ENCODE measurements around the gene IFI30.
A peak's percentile ranks its signal among the peaks of the same experiment; 100 is the strongest.
"Not testable (repeated sequence)": the region's sequence is repeated elsewhere in the genome, so short reads cannot be mapped to it uniquely, and the experiment has no call there.

The IFI30 gene

DNA sequence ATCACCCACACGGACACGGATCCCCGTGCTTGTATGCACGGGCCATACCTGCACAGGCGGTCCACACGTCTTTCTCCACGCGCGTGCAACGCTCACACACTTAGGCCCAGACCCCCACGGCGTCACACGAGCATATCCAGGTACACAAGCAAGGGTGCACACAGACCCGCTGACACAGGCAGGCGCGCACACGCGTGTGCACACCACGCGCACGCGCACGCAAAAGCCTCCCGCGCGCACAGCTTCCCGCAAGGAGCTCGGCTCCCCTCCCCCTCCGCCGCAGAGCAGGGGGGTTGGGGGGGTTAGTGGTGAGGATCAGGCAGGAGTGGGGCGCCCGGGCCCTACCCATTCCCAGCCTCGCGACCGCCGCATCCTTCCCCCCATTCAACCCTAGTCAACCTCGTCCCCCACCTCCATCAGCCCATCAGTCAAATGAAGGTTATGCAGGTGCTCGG, 29.8 kb downstream of the IFI30 start:
- DNase-seq: peak in 1 of 2 donors; percentile 51

DNA sequence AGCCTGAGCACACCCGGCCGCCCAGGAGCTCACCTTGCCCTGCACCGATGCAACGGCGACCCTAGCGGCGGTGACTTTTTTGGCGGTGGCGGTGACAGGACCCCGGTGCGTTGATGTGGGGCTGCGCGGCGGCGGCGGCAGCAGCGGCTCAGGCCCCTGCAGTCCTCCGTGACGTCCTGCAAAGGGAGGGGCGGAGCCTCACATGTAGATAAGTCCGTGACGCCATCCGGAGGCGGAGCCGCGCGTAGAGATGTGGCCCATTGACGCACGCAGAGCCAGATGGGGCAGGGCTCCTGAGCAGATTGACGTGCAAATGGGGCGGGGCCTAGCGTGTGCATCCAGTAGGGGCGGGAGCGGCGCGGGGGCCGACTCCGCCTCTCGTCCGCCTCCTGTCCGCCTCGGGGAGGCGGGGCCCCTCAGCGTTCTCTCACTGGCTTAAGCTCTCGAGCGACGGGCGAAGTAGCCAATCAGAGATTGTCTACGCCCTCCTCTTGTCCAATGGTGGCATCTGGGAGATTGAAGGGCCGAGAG, 30.3 kb downstream of the IFI30 start, which contains the start of gene RAB3A:
TSS of gene RAB3A (minus strand) at position 180 of the 531 bp plus-strand sequence. CDS start 1,302 bp downstream, outside the sequence.
- DNase-seq: peak; percentile 99 to 100

DNA sequence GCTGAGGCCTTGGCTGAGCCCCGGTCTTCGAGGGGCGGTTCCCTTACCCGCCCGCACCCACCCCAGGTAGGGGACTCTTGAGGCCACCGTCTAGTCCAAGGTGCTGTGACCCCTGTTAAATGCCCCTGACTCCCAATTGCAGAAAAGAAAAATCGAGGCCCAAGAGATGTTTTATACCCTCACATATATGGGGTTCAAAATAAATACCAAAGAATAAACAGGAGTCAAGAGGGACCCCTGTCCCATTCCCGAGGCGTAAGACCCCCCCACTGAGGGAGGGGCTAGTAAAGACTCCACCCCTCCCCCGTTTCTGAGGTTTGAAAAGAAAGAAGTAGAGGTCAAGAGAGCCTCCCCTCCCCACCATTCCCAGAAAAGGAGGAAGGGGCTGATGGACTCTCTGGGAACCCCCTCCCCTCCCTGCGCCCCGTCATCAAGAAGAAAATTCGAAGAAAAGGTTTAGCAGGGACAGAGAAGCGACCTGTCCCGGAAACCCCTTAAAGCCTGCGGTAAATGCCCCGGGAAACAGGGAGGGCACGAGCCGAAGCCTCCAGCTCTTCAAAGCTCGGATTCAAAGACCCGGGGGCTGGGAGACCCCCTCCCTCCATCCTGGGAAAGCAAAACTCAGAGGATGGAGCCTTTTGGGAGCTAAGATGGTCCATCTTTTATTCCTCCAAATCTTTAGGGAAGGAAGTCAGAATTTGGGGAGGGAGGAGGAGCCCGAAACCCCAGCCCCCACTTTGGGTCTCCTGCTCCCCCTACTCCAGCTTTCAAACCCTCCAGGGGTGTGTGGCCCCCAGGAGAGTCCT, 31.0 kb downstream of the IFI30 start:
- DNase-seq: no peak

DNA sequence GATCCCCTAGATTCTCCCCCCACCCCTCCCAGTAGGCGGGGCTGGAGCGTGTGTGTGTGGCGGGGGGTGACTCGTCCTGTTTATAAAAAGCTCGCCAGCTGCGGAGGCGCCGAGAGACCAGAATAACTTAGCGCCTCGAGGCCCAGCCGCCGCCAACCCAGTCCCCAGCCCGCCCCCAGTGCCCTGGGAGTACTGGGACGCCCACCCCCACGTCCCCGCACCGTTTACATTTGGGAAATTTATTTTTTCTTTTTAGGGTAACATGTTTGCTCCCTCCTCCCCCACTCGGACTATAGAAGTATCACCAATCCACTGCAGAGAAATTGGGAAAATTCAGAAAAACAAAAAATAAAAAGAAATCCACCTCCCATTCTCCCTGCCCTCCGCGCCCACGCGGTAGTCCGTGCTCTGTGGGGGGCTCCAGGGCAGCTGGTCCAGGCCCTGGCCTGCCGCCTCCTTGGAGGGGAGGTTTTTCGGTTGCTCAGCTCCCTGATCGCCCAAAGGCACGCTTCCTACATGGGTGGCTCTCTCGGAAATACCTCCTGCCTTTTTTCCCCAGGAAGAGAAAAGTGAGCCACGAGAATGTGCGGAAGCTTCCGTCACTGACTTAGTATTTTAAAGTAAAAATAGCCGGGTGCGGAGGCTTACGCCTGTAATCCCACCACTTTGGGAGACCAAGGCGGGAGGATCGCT, 31.7 kb downstream of the IFI30 start:
- peak; percentile 61 to 76 for DNase-seq

DNA sequence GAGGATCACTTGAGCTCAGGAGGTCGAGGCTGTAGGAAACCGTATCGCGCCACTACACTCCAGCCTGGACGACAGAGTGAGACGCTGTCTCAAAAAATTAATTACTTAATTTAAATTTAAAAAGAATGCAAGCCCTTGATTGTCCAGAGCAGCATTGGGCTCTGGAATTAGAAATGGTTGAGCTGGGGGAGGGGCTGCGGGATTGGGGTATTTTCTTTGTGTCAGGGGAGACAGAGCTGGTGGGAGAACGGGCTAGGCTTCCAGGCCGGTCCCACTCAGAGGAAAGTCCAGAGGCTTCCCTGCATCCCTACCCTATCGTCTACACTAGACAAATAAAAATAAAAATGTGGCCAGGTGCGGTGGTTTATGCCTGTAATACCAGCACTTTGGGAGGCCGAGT, 32.4 kb downstream of the IFI30 start:
- DNase-seq: no peak

DNA sequence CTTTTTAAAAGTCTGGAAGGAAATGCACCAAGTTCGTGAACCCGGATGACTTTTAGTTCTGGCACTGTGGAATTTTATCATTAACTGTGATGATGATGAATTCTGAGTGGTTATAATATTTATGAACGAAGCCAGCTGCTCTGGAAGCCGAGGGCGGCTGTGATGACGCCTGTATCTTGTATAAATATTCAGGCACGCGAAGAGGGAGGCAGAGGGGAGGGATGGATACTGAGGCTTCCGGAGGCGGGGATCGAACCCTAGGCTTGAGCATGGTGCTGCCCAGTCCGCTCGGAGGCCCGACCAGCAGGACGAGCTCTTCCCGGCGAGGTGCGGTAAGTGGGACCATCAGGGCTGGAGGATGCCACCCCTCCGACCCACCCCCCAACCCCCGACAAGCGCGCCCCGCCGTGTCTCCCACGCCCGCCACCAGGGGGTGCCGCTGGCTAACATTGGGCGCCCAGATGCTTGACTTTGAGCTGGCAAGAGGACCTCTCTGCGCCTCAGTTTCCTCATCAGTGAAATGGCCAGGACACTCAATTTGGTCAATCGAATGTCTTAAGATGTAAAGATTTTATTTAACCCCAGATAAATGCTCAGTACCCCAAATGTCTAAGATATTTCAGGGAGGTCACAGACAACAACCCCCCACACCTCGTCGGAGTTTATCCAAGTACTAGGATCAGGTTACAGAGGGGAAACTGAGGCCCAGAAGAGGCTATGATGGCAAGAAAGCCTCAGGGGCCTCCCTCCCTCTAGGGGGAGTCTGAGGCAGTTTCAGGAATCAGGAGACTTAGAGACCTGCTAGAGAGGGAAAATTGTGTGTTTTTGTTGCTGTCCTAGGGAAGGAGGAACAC, 34.7 kb downstream of the IFI30 start:
- DNase-seq: peak; percentile 43 to 56

DNA sequence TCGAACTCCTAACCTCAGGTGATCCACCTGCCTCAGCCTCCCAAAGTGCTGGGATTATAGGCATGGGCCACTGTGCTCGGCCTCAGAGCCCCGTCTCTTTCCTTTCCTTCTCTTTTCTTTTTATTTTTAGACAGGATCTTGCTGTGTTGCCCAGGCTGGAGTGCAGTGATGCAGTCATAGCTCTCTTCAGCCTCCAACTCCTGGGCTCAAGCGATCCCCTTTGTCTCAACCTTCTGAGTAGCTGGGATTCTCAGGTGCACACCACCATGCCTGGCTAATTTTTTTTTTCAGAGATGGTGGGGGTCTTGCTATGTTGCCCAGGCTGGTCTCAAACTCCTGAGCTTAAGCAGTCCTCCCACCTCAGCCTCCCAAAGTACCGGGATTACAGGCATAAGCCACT, 36.3 kb downstream of the IFI30 start:
- DNase-seq: not testable (repeated sequence)

DNA sequence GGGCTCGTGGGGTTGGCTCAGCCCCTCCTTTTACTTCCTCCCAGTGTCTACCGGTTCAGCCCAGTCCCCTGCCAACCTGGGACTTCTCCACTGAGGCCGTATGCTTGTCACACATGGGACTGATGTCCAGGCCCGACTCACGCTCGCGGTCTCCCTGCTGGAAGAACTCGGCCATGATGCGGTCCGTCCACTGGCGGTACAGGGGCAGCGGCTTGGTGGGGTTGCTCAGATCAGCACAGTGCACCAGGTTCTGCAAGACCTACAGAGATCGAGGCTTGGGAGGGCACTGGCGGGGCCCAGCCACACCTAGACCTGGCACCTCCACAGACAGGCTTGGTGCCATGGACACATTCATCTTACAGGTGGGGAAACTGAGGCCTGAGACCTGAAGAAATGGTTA, 38.1 kb downstream of the IFI30 start:
- DNase-seq: no peak

DNA sequence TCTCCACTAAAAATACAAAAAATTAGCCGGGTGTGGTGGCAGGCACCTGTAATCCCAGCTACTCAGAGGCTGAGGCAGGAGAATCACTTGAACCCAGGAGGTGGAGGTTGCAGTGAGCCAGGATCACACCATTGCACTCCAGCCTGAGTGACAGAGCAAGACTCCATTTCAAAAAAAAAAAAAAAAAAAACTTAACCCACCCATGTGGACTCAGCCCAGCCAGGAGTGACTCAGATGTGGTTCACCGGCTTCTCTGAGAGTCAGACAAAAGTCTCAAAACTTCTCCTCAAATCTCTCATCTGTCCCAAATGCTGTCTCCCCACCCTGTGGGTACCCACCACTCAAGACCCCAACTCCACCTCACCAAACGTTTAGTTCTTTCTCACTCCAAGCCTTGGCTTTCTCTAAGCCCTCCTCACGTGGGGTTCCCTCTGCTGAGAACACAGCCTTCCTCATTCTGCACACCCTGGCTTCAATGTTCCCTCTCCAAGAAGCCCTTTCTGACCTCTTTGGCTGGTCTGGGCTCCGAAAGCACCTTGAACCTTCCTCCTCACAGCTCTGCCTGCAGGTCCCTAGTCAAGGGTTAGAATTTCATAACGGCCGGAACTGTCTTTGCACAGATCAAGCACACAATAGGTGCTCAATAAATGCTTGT, 41.3 kb downstream of the IFI30 start:
- DNase-seq: no peak

DNA sequence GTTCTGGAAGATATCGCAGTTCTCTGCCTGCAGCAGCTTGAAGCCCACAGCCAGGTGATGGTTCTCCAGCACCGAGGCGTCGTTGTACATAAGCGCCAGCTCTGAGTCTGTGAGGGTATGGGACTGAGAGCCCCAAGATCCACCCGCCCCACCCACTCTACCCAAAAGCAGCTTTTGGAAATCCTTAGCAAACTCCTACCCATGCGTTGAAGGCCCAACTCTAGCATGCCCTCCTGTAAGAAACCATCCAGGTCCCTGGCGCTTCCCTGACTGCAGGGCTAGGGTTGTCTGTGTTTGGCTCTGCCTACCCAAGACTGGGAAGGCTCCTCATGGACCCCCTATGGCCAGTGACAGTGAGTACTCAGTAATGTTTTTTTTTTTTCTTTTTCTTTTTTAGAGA, 43.2 kb downstream of the IFI30 start:
- no peak for DNase-seq

DNA sequence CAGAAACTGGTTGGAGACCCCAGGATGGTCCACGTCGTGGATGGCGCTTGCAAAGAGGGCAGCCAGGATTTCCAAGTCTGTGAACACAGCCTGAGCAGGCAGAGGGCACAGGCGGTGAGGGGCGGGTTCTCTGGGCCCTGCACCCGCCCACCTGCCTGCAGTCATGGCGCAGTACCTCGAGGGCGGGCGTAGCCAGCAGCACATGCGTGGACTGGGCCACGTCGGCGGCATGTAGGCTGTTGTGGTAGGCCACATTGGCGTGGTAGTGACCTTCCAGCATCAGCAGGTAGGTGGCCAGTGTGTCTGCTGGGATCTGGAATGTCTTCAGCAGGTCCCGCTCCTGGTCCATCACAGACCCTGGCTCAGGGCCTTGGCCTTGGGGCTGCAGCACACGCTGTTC, 44.5 kb downstream of the IFI30 start:
- DNase-seq: no peak

DNA sequence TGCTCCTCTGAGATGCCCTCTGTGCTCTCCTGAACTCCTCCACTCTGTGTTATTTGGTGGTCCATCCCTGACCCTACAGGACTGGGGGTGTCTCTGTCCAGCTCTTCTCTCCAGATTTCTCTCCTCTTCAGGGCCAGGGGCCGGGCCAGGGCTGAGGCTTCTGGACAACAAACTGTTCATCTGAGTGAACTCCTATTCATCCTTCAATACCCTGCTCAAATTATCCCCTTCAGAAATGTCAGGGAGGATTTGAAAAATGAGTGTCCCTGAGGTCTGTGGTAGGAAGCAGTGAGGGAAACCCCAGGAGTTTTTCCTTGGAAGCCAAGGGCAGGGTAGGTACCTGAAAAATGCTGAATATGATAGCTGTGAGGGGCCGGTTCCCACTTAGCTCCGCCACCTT, 45.0 kb downstream of the IFI30 start:
- DNase-seq: no peak

DNA sequence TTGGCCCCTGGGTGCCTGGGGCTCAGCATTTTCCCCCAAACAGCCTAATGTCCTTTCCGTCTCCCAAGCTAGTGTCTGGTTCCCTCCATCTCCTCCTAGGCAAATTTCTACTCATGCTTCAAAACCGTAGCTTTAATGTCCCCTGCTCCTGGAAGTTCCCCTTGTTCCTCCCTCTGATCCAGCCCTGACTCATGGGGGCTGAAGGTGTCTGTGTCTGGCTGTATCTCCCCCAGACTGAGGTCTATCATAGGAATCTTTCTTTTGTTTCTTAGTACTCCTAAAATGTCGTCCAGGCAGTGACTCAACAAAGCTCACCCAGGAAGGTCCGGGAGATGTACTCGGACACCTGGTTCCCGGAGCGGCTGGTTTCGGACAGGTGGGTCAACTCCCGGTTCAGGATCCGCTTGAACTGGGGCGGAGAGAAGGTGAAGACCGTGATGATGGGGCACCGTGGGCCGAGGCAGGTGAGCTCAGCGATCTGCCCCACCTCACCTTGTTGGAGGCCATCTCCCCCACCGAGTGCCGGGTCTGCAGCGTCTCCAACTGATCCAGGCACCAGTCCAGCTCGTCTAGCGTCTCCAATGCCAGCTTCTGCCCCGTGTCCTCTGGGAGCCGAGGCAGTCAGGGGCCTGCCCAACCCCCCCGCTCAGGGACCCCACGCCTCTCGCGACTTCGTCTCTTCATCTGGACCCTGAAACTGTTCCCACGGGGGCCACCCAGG, 46.5 kb downstream of the IFI30 start:
- DNase-seq: no peak

DNA sequence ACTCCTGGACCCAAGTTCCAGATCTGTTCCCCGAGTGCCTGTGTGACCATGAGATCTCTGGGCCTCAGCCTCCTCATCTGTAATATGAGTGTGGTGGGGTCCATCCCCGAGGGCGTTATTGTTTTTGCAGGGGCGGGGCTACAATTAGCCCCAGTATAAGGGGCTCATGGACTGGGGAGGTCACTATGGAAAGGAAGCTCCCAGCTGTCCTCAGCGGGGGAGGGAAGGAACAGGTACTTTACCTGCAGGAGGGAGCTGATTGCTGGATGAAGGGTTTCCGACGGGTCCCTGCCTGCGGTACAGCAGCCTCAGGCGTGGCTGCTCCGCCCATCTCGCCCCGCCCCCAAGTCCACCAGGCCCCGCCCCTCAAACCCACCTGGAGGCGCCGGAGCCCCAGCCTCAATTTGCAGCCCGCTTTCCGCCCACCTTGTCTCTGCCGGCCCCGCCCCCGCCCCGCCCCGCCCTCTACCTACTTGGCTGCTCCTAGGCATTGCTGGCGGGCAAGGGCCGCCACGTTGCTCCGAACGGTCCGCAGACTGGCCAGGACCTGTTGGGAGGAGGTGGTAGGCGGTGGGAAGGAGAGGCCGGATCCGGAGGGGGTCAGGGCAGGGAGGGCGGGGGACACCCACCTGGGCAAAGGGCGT, 47.1 kb downstream of the IFI30 start:
- DNase-seq: no peak

DNA sequence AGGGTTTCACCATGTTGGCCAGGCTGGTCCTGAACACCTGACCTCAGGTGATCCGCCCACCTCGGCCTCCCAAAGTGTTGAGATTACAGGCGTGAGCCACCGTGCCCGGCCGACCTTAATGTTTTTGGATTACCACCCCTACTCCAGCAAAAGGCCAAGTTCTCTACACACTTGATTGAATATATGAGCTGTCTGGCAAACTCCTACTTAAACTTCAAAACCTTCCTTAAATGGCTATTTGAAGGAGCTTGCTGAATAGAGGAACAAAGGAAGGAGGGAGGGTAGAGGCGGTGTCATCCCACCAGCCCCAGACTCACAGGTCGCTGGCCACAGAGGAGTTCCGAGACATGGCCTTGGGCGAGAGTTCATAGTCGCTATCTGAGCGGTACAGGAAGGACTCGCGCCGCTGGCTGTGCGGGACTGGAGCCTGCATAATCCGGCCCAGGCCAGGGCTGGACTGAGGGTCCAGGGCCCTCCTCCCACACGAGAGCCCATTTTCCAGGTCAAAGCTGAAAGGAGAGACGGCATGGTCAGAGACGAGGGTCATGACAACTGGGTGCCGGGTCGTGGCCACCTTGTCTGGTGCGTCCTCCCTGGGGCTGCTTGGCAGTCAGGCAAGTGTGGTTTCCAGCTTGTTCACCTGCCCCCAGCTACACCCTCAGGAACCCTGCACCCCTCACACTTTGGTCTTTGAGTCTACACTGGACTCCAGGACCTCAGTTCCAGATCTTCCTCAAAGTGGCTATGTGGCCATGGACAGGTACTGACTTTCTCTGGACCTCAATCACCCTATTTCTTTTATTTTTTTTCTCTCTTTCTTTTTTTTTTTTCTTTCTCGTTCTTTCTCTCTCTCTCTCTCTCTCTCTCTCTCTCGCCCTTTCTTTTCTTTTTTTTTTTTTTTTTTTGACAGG, 48.5 kb downstream of the IFI30 start:
- DNase-seq: no peak

DNA sequence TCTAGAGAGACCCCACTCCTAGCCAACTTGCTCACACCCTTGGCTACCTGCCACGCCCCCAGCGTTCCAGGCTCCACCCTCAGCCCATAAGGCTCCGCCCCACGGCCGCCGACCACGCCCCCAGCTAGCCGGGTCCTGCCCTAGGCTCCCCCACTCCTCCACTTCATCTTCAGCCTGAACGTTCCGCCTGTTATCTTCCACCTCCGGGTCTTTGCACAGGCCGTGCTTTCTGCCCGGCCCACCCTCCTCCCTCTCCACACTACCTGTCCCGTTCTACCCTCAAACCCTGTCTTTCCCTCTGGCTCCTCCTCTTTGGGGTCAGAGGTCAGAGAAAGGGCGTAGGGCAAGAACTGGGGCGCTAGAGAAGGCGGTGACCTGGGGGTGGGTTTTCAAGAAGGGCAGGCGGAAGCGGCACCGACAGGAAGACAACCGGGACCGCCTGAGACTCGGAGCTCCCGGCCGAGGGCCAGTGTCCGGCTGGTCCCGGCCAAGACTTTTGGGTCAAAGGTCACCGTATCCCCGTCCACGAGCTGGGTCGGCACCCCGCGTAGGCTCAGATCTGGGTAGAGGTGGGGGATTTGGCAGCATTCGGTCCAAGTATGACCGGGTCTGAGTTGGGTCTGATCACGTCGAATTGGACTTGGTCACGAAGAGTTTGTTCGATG, 50.4 kb downstream of the IFI30 start:
- no peak for DNase-seq

DNA sequence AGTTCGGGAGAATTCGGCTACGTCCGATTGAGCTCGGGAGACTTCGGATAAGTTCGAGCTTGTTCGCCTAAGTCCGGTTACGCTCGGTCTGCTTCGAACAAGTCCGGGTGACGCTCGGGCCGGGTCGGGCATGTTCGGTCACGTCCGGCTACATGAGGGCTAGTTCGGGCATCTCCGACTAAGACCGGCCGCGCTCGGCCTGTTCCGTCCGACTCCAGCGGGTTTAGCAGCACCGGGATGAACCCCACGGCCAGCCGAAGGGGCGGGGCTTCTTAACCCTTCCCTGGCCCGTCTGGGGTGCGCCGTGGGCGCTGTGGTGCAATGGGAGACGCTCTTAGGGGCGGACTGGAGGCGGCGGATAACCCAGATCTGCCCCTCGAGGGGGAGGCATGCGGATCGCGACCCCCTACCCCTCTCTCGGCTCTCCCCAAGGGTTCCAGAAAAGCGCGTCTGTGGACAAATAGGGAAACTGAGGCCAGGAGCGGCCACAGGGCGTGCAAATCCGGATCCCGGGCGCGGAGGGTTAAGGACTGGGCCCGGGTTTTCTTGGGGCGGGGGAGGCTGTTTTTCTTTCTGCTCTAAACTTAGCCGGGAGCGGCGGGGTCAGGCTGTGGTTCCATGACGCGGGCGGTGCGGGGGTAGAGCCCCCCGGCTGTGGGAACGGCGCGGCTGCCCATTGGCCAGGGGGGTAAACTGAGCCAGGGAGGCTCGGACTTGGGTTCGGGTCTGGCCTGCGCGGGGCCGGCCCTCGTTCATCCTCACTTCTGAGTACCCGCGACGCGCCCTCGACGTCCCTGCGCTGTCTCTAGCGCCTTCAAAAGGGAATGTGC, 51.1 kb downstream of the IFI30 start:
- peak; percentile 89 to 91 for DNase-seq

DNA sequence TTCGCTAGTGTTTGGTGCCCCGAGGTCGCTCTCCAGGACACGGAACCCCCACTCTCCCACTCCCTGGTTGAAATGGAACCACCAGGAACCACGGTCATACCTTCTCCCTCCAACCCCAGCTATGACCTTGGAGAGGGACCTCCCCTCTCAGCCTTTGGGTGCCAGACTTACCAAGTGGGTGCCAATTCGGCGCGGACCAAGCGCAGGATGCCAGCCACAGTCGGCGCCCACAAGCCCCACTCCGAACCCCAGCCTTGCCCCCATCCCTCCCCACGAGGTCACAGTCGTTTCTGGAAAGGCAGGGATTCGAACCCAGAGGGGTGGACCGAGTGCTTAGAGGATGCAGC, 51.7 kb downstream of the IFI30 start:
- DNase-seq: no peak
